Testis (tissue), 2 donors: ENCODE measurements around the gene ENTPD8.

Experiments
- POLR2A ChIP-seq: fragments of 450-650 bp; IDR thresholded peaks from one replicate; pipeline ENCODE4 v1.6.1; 2017; ENCODE audit warnings: antibody characterized with exemption, mild to moderate bottlenecking, moderate library complexity
- TF ChIP-seq, protein P1 (sequence below), 3 experiments: fragments of 450-650 bp in 2 of 3; fragments of 200-600 bp in 1 of 3; sonication (generic) in 1 of 3; IDR thresholded peaks; one replicate each; pipeline ENCODE4 v1.5.1; 2016 to 2019; ENCODE audit warnings: antibody characterized with exemption in 3 of 3, mild to moderate bottlenecking in 2 of 3, moderate library complexity in 1 of 3

DNA sequence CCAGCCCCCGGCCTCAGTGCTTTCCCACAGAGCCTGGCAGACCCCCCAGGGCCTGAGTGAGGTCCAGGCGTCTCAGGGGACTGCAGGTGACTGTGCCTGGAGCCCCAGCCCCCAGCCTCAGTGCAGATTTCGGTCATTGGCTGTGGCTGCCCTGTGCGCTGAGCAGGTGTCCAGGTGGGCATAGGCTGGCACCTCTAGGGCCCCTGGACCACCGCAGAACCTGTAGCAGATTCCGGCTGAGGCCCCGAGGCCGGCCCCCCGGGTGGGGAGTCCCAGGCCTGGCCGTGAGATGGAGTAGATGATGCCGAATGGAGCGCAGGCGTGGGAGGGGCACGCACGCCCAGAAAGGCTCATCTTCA lies 30.3 kb downstream of the ENTPD8 start:
- TF ChIP-seq, protein P1, sequence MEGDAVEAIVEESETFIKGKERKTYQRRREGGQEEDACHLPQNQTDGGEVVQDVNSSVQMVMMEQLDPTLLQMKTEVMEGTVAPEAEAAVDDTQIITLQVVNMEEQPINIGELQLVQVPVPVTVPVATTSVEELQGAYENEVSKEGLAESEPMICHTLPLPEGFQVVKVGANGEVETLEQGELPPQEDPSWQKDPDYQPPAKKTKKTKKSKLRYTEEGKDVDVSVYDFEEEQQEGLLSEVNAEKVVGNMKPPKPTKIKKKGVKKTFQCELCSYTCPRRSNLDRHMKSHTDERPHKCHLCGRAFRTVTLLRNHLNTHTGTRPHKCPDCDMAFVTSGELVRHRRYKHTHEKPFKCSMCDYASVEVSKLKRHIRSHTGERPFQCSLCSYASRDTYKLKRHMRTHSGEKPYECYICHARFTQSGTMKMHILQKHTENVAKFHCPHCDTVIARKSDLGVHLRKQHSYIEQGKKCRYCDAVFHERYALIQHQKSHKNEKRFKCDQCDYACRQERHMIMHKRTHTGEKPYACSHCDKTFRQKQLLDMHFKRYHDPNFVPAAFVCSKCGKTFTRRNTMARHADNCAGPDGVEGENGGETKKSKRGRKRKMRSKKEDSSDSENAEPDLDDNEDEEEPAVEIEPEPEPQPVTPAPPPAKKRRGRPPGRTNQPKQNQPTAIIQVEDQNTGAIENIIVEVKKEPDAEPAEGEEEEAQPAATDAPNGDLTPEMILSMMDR (IDR thresholded peaks at IDR 0.05), result no peak
- TF ChIP-seq POLR2A, result no peak
